IMR-90 (cell line): ENCODE measurements around the gene NOX3. TPM values are rescaled to one million over a fixed set of nuclear protein-coding genes. Genes with fewer than 3 reads are reported as not detected.

Source experiments
- ATAC-seq: fragments of 200-7000 bp; cut with Tn5 transposase; 2 replicates; pipeline ENCODE4 v1.9.1; 2020; ENCODE audit warnings: low read depth, mild to moderate bottlenecking, moderate library complexity
- BruUV-seq: library from RNA; stranded (reverse); fragments of 400-500 nt; replicated peaks from 2 replicates; lab custom pipeline; 2021; lab: Mats Ljungman, UMichigan
- CTCF ChIA-PET: fragments of 300-600 bp; formaldehyde crosslinking; extraction: SDS; loops from one replicate; lab custom pipeline; 2021; ENCODE audit warnings: antibody characterized with exemption; lab: Yijun Ruan, JAX
- POLR2A ChIA-PET: fragments of 300-600 bp; sonication (Branson Sonifier 250); formaldehyde crosslinking; loops from one replicate; lab custom pipeline; 2022; ENCODE audit warnings: antibody characterized with exemption; ENCODE audit not compliant: unreplicated experiment; lab: Charles Lee
- DNase-seq: peaks from one replicate; pipeline ENCODE4 v3.0.0; 2013
- H2AFZ ChIP-seq: replicated peaks from 2 replicates; pipeline ENCODE3; 2013; ENCODE audit warnings: low read length, mild to moderate bottlenecking; ENCODE audit not compliant: poor library complexity
- H2AK5ac ChIP-seq: 2 replicates; pipeline ENCODE4 v1.6.1; 2013; ENCODE audit warnings: low read depth, low read length, inconsistent platforms
- H2AK9ac ChIP-seq: replicated peaks from 2 replicates; pipeline ENCODE3; 2013; ENCODE audit warnings: mild to moderate bottlenecking, low read depth, low read length, moderate library complexity; ENCODE audit not compliant: poor library complexity
- H2BK120ac ChIP-seq: 2 replicates; pipeline ENCODE4 v1.6.1; 2013; ENCODE audit warnings: low read depth, low read length, inconsistent platforms
- H2BK15ac ChIP-seq: 3 replicates; pipeline ENCODE4 v1.6.1; 2013; ENCODE audit warnings: low read depth, low read length, inconsistent platforms
- H2BK20ac ChIP-seq: 2 replicates; pipeline ENCODE4 v1.6.1; 2013; ENCODE audit warnings: low read depth, mild to moderate bottlenecking, inconsistent platforms, low read length, moderate library complexity
- H2BK5ac ChIP-seq: 2 replicates; pipeline ENCODE4 v1.6.1; 2013; ENCODE audit warnings: mild to moderate bottlenecking, low read depth, low read length, inconsistent platforms; ENCODE audit not compliant: poor library complexity, severe bottlenecking
- H3K14ac ChIP-seq: replicated peaks from 2 replicates; pipeline ENCODE4 v1.6.1; 2013; ENCODE audit warnings: low read depth, low read length, inconsistent platforms
- H3K18ac ChIP-seq: 2 replicates; pipeline ENCODE4 v1.6.1; 2013; ENCODE audit warnings: low read depth, low read length, control low read depth
- H3K23ac ChIP-seq: 2 replicates; pipeline ENCODE4 v1.6.1; 2013; ENCODE audit warnings: low read depth, low read length, inconsistent platforms
- H3K27ac ChIP-seq: 2 replicates; pipeline ENCODE4 v1.5.1; 2013; ENCODE audit warnings: mild to moderate bottlenecking, control low read depth, low read length; ENCODE audit not compliant: insufficient read depth
- H3K27me3 ChIP-seq: 2 replicates; pipeline ENCODE4 v1.6.1; 2013; ENCODE audit warnings: low read length; ENCODE audit not compliant: control insufficient read depth, insufficient read depth
- H3K36me3 ChIP-seq: 2 replicates; pipeline ENCODE4 v1.6.1; 2013; ENCODE audit warnings: low read length, mixed read lengths; ENCODE audit not compliant: control insufficient read depth, insufficient read depth
- H3K4ac ChIP-seq: 2 replicates; pipeline ENCODE4 v1.6.1; 2013; ENCODE audit warnings: low read depth, low read length, inconsistent platforms
- H3K4me1 ChIP-seq: 2 replicates; pipeline ENCODE4 v1.6.1; 2013; ENCODE audit warnings: low read length, mixed read lengths; ENCODE audit not compliant: control insufficient read depth, insufficient read depth
- H3K4me2 ChIP-seq: 2 replicates; pipeline ENCODE4 v1.6.1; 2013; ENCODE audit warnings: low read depth, mild to moderate bottlenecking, control low read depth, low read length, moderate library complexity
- H3K4me3 ChIP-seq: 2 replicates; pipeline ENCODE4 v1.5.1; 2013; ENCODE audit warnings: low read depth, mild to moderate bottlenecking, control low read depth, low read length, moderate library complexity; ENCODE audit not compliant: insufficient read depth
- H3K56ac ChIP-seq: 2 replicates; pipeline ENCODE4 v1.6.1; 2013; ENCODE audit warnings: low read length, inconsistent platforms; ENCODE audit not compliant: insufficient read depth; ENCODE audit errors: extremely low read depth
- H3K79me1 ChIP-seq, 2 experiments: 2 replicates each; pipeline ENCODE4 v1.6.1; 2013; ENCODE audit warnings: low read length in 2 of 2, inconsistent platforms in 1 of 2, low read depth in 1 of 2
- H3K9ac ChIP-seq: 2 replicates; pipeline ENCODE4 v1.6.1; 2013; ENCODE audit warnings: low read depth, low read length, control low read depth
- H3K9me1 ChIP-seq: 2 replicates; pipeline ENCODE4 v1.6.1; 2013; ENCODE audit warnings: low read length, inconsistent platforms; ENCODE audit not compliant: insufficient read depth
- H3K9me3 ChIP-seq: 2 replicates; pipeline ENCODE4 v1.6.1; 2013; ENCODE audit warnings: low read length; ENCODE audit not compliant: control insufficient read depth, insufficient read depth
- H4K20me1 ChIP-seq: 2 replicates; pipeline ENCODE4 v1.6.1; 2013; ENCODE audit warnings: low read length, inconsistent platforms; ENCODE audit not compliant: insufficient read depth
- H4K5ac ChIP-seq: 2 replicates; pipeline ENCODE4 v1.6.1; 2013; ENCODE audit warnings: mild to moderate bottlenecking, low read depth, low read length, control low read depth
- H4K8ac ChIP-seq, 2 experiments: 2 replicates each; pipeline ENCODE4 v1.6.1; 2013; ENCODE audit warnings: low read depth in 2 of 2, low read length in 2 of 2, control low read depth in 1 of 2, inconsistent platforms in 1 of 2
- H4K91ac ChIP-seq: 2 replicates; pipeline ENCODE4 v1.6.1; 2013; ENCODE audit warnings: low read depth, low read length, inconsistent platforms; ENCODE audit not compliant: insufficient read depth
- MAFK ChIP-seq: IDR thresholded peaks from 2 replicates; pipeline ENCODE4 v1.6.1; 2012; ENCODE audit warnings: low read depth, low read length, improper control_type of control experiment
- POLR2A ChIP-seq: IDR thresholded peaks from 2 replicates; pipeline ENCODE4 v1.6.1; 2012; ENCODE audit warnings: mild to moderate bottlenecking, low read depth, low read length
- WGBS, 2 experiments: methylation state at CpG; one replicate each; pipeline versions ENCODE4 v1.1.5 to v1.1.7; 2013; ENCODE audit warnings: missing lambda C conversion rate in 2 of 2; ENCODE audit not compliant: insufficient read length in 1 of 2; ENCODE audit errors: extremely low coverage in 2 of 2; 5-methylcytosine and 5-hydroxymethylcytosine counted together
- dilution Hi-C: fragments of 300-500 bp; cut with HindIII; formaldehyde crosslinking; loops from one replicate; pipeline ENCODE4 v1.14.3; 2018; ENCODE audit warnings: low sequenced_read_pairs; ENCODE audit not compliant: unreplicated experiment
- in situ Hi-C: fragments of 300-500 bp; cut with MboI; formaldehyde crosslinking; loops from 3 replicates; pipeline ENCODE4 v1.14.3; 2019; ENCODE audit warnings: low sequenced_read_pairs, inconsistent platforms, mixed read lengths
- intact Hi-C: fragments of 100-400 bp; cut with micrococcal nuclease; formaldehyde crosslinking; loops from 2 replicates; pipeline ENCODE4 v1.10.0; 2022
- polyA plus RNA-seq, 3 experiments: library from polyadenylated mRNA; depleted of rRNA; stranded (reverse); fragments of >200 nt; gene quantifications; 2 replicates each; pipeline ENCODE4 v1.2.3, GENCODE V29; 2012; ENCODE audit warnings: low replicate concordance in 1 of 3
- total RNA-seq: library from RNA; depleted of rRNA; stranded (reverse); fragments of >200 nt; gene quantifications from 2 replicates; pipeline ENCODE4 v1.2.3, GENCODE V29; 2012
- TF ChIP-seq, protein P1 (sequence below): fragments of 150-350 bp; IDR thresholded peaks from 2 replicates; pipeline ENCODE4 v1.6.1; 2017; ENCODE audit warnings: mild to moderate bottlenecking, antibody characterized with exemption, low read length, low read depth
- TF ChIP-seq, protein P2 (sequence below): conservative IDR thresholded peaks from 2 replicates; pipeline ENCODE4 v1.5.1; 2012; ENCODE audit warnings: mild to moderate bottlenecking, low read depth, low read length, improper control_type of control experiment

NOX3 gene
- total and polyA plus RNA-seq, 2 of the 4 experiments (the other 2 are of a cell fraction): not detected

DNA sequence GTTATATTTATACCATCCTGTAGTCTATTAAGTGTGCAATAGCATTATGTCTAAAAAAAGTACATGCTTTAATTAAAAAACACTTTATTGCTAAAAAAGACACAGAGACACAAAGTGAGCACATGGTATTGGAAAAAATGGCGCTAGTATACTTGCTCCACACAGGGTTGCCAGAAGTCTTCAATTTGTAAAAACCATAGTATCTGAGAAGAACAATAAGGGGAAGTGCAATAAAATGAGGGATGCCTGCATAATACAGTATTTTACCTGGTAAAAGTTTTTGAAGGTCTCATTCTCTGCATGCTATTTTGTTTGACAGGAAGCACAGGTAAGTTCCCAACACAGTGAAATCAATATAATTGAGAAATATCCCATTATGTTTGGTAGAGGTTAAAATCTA, 1.6 kb downstream of the NOX3 start:
- no peak overlapping the region for H3K56ac ChIP-seq
- no peak overlapping the region for H2BK120ac ChIP-seq
- no peaks in the 10 kb centered on the region for H3K36me3 ChIP-seq
- H3K4me1 ChIP-seq: no peaks in the 10 kb centered on the region
- no peak overlapping the region for H3K4me3 ChIP-seq
- in situ Hi-C loops (no loop called here), intact Hi-C loops (no loop called here), dilution Hi-C loops (no loop called here)
- H3K23ac ChIP-seq: no peak overlapping the region
- no peaks in the 10 kb centered on the region for H3K79me1 ChIP-seq
- no peak overlapping the region for H3K9ac ChIP-seq
- H2BK5ac ChIP-seq: no peak overlapping the region
- WGBS, 2 experiments: no CpG with 5 or more reads among the region's 1 CpG
- ATAC-seq (no peak), DNase-seq (no peak)
- no peak overlapping the region for H2AK5ac ChIP-seq
- no peak overlapping the region for H3K14ac ChIP-seq
- no peak overlapping the region for H2BK15ac ChIP-seq
- H2BK20ac ChIP-seq: no peak overlapping the region
- H3K4ac ChIP-seq: no peak overlapping the region
- H4K8ac ChIP-seq: no peak overlapping the region
- H4K91ac ChIP-seq: no peak overlapping the region
- no peaks in the 10 kb centered on the region for H4K20me1 ChIP-seq
- no peak overlapping the region for H2AFZ ChIP-seq
- H3K27ac ChIP-seq: no peak overlapping the region
- ChIA-PET CTCF (no interaction called here), POLR2A (no interaction called here)
- no peaks in the 10 kb centered on the region for H3K9me1 ChIP-seq
- H3K4me2 ChIP-seq: no peak overlapping the region
- no peaks in the 10 kb centered on the region for H3K9me3 ChIP-seq
- no peaks in the 10 kb centered on the region for H3K27me3 ChIP-seq
- H3K18ac ChIP-seq: no peak overlapping the region
- TF ChIP-seq, protein P1, sequence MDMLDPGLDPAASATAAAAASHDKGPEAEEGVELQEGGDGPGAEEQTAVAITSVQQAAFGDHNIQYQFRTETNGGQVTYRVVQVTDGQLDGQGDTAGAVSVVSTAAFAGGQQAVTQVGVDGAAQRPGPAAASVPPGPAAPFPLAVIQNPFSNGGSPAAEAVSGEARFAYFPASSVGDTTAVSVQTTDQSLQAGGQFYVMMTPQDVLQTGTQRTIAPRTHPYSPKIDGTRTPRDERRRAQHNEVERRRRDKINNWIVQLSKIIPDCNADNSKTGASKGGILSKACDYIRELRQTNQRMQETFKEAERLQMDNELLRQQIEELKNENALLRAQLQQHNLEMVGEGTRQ: no peak
- TF ChIP-seq MAFK (no peak), POLR2A (no peak)
- TF ChIP-seq, protein P2, sequence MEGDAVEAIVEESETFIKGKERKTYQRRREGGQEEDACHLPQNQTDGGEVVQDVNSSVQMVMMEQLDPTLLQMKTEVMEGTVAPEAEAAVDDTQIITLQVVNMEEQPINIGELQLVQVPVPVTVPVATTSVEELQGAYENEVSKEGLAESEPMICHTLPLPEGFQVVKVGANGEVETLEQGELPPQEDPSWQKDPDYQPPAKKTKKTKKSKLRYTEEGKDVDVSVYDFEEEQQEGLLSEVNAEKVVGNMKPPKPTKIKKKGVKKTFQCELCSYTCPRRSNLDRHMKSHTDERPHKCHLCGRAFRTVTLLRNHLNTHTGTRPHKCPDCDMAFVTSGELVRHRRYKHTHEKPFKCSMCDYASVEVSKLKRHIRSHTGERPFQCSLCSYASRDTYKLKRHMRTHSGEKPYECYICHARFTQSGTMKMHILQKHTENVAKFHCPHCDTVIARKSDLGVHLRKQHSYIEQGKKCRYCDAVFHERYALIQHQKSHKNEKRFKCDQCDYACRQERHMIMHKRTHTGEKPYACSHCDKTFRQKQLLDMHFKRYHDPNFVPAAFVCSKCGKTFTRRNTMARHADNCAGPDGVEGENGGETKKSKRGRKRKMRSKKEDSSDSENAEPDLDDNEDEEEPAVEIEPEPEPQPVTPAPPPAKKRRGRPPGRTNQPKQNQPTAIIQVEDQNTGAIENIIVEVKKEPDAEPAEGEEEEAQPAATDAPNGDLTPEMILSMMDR: no peak
- no TSS peak for BruUV-seq
- no peak overlapping the region for H2AK9ac ChIP-seq
- no peak overlapping the region for H4K5ac ChIP-seq
